ENCODE measurements around the gene PMF1. TPM values are rescaled to one million over a fixed set of nuclear protein-coding genes. Genes with fewer than 3 reads are reported as not detected.

The PMF1 gene
- total and polyA plus RNA-seq, 2 of the 13 experiments (the other 11 are each of a cell fraction or from before 2014, with no cell fraction given): 72.5 to 89.0 TPM

GRCh38 chr1:156172696-156173470, 39.9 kb upstream of the PMF1 start:
- ChIA-PET POLR2A (interaction anchor here (0.8 to 2.7 kb wide), 8 partner anchors 9 to 68 kb away, joined by 3 to 13 read pairs (median 4); partner anchors contain the start of genes PMF1 and SLC25A44), CTCF (ENCODE audit: low intra/inter-chr PET ratio, low total read pairs) (no interaction called here)
- H3K4me3 ChIP-seq (replicated peaks in 1 of 3; ENCODE audit: insufficient read depth in 1 of 3, low read depth in 2 of 3, low read length in 3 of 3): peak overlapping the region in 1 of 3 experiments; percentile 32; a peak in 1 of 6 replicates
- H3K79me2 ChIP-seq (ENCODE audit: insufficient read depth, low read length): no peaks in the 10 kb centered on the region
- no peak overlapping the region for H2AFZ ChIP-seq (ENCODE audit: low read length)
- no peaks in the 10 kb centered on the region for H3K9me3 ChIP-seq (ENCODE audit: low read length)
- no peak overlapping the region for H3K27ac ChIP-seq (ENCODE audit: extremely low read length, insufficient read depth, low read length)
- no peak for FAIRE-seq
- DNase-seq (ENCODE audit: low spot score): peak; percentile 28
- no peaks in the 10 kb centered on the region for H3K27me3 ChIP-seq (ENCODE audit: control insufficient read depth in 1 of 2, insufficient read depth in 2 of 2, low read length in 2 of 2)
- peaks cover 59% of the 10 kb centered on the region for H3K4me1 ChIP-seq (ENCODE audit: insufficient read depth, low read length)
- no TSS peak for BruUV-seq (replicated peaks)
- 45% methylated on average over 6 of the region's 9 CpGs for WGBS (ENCODE audit: low lambda C conversion rate)
- peak; percentile 78 for ATAC-seq
- peak overlapping the region; percentile 15; the same call in 1 of the 2 replicates for H3K9ac ChIP-seq (ENCODE audit: insufficient read depth, low read depth, low read length)
- in situ Hi-C loops (cut with HindIII; ENCODE audit: extremely low pct_ligation_motif_present, low pct_unique_long_range_greater_than_20kb) (no loop called here), intact Hi-C loops (cut with micrococcal nuclease; ENCODE audit: unreplicated experiment) (no loop called here)
- no peaks in the 10 kb centered on the region for H4K20me1 ChIP-seq (ENCODE audit: insufficient read depth, low read length)
- H3K4me2 ChIP-seq (ENCODE audit: low read depth, low read length): peak overlapping the region; percentile 60
- H3K36me3 ChIP-seq (replicated peaks in 1 of 2; ENCODE audit: control insufficient read depth in 1 of 2, insufficient read depth in 2 of 2, low read length in 2 of 2): no peaks in the 10 kb centered on the region
- TF ChIP-seq ZNF746 (CRISPR knock-in tag; IDR thresholded peaks at IDR 0.05) (no peak), ZNF382 (CRISPR knock-in tag; IDR thresholded peaks at IDR 0.05; ENCODE audit: borderline replicate concordance) (no peak), FOXO4 (CRISPR knock-in tag; conservative IDR thresholded peaks at IDR 0.05) (0 out of 2 replicates have a peak, but pooled peaks have one; percentile 16), NFE2L2 (IDR thresholded peaks at IDR 0.05; ENCODE audit: low read length) (no peak), ATRX (CRISPR knock-in tag; IDR thresholded peaks at IDR 0.05; ENCODE audit: borderline replicate concordance) (no peak), HOXA9 (CRISPR knock-in tag; IDR thresholded peaks at IDR 0.05; ENCODE audit: borderline replicate concordance) (no peak), ZBTB21 (CRISPR knock-in tag; IDR thresholded peaks at IDR 0.05) (no peak), ZBTB26 (CRISPR knock-in tag; IDR thresholded peaks at IDR 0.05; ENCODE audit: borderline replicate concordance) (no peak), ZNF788 (CRISPR knock-in tag; IDR thresholded peaks at IDR 0.05; ENCODE audit: borderline replicate concordance) (no peak), ZNF75D (CRISPR knock-in tag; IDR thresholded peaks at IDR 0.05; ENCODE audit: borderline replicate concordance) (no peak), CREM (IDR thresholded peaks at IDR 0.05) (no peak), CREM (CRISPR knock-in tag; IDR thresholded peaks at IDR 0.05) (no peak), ZNF891 (CRISPR knock-in tag; IDR thresholded peaks at IDR 0.05) (no peak), TEAD3 (CRISPR knock-in tag; optimal IDR thresholded peaks at IDR 0.05; ENCODE audit: borderline replicate concordance) (no peak), HCFC1 (IDR thresholded peaks at IDR 0.05; ENCODE audit: low read depth, low read length) (no peak), AFF4 (CRISPR knock-in tag; IDR thresholded peaks at IDR 0.05) (no peak), THAP11 (CRISPR knock-in tag; IDR thresholded peaks at IDR 0.05) (0 out of 2 replicates have a peak, but pooled peaks have one; percentile 13), REPIN1 (CRISPR knock-in tag; IDR thresholded peaks at IDR 0.05; ENCODE audit: borderline replicate concordance, low read depth) (no peak), ARHGAP35 (CRISPR knock-in tag; IDR thresholded peaks at IDR 0.05; ENCODE audit: borderline replicate concordance) (no peak)

All from HepG2 (cell line).